Measurements from ENCODE around the gene HBEGF.

HBEGF gene

GRCh38 chr5:140383300-140383699, 36.9 kb upstream of the HBEGF start:
- Histone ChIP-seq H3K4me3 (ENCODE audit: low read depth, low read length) (no peak overlapping the region), H3K27me3 (ENCODE audit: insufficient read depth, low read depth, severe bottlenecking) (no peaks in the 10 kb centered on the region), H3K36me3 (no peaks in the 10 kb centered on the region), H3K27ac (no peak overlapping the region), H3K9me3 (ENCODE audit: severe bottlenecking) (no peaks in the 10 kb centered on the region)
- no peak for DNase-seq
- no peak for TF ChIP-seq CTCF (IDR thresholded peaks at IDR 0.05; ENCODE audit: low read depth, low read length)

- no peak for DNase-seq
- H3K36me3 ChIP-seq = no peaks in the 10 kb centered on the region
- no peak overlapping the region for H3K27ac ChIP-seq
- H3K4me3 ChIP-seq (ENCODE audit: low read depth, low read length) = no peak overlapping the region
- H3K9me3 ChIP-seq (ENCODE audit: severe bottlenecking) = no peaks in the 10 kb centered on the region
- TF ChIP-seq CTCF (IDR thresholded peaks at IDR 0.05; ENCODE audit: low read depth, low read length) = no peak
- no peaks in the 10 kb centered on the region for H3K27me3 ChIP-seq (ENCODE audit: insufficient read depth, low read depth, severe bottlenecking)
Observed at GRCh38 chr5:140382866-140383265, 36.5 kb upstream of the HBEGF start.

- DNase-seq = no peak
Observed at GRCh38 chr5:140381972-140382371, 35.6 kb upstream of the HBEGF start.

GRCh38 chr5:140381351-140381750, 34.9 kb upstream of the HBEGF start:
- TF ChIP-seq CTCF (IDR thresholded peaks at IDR 0.05; ENCODE audit: low read depth, low read length) = no peak

More at GRCh38 chr5:140381972-140382371, 35.6 kb upstream of the HBEGF start:
- no peak overlapping the region for H3K27ac ChIP-seq
- H3K36me3 ChIP-seq = no peaks in the 10 kb centered on the region
- no peaks in the 10 kb centered on the region for H3K9me3 ChIP-seq (ENCODE audit: severe bottlenecking)
- H3K27me3 ChIP-seq (ENCODE audit: insufficient read depth, low read depth, severe bottlenecking) = no peaks in the 10 kb centered on the region
- no peak overlapping the region for H3K4me3 ChIP-seq (ENCODE audit: low read depth, low read length)
- no peak for TF ChIP-seq CTCF (IDR thresholded peaks at IDR 0.05; ENCODE audit: low read depth, low read length)

GRCh38 chr5:140372971-140373487, 26.6 kb upstream of the HBEGF start:
- TF ChIP-seq CTCF (IDR thresholded peaks at IDR 0.05; ENCODE audit: low read depth, low read length) = peak; percentile 82
- H3K27me3 ChIP-seq (ENCODE audit: insufficient read depth, low read depth, severe bottlenecking) = no peaks in the 10 kb centered on the region
- DNase-seq = peak; percentile 82
- no peaks in the 10 kb centered on the region for H3K9me3 ChIP-seq (ENCODE audit: severe bottlenecking)
- H3K27ac ChIP-seq = no peak overlapping the region
- H3K4me3 ChIP-seq (ENCODE audit: low read depth, low read length) = no peak overlapping the region
- H3K36me3 ChIP-seq = no peaks in the 10 kb centered on the region

More at GRCh38 chr5:140381351-140381750, 34.9 kb upstream of the HBEGF start:
- Histone ChIP-seq H3K4me3 (ENCODE audit: low read depth, low read length) (no peak overlapping the region), H3K9me3 (ENCODE audit: severe bottlenecking) (no peaks in the 10 kb centered on the region), H3K36me3 (no peaks in the 10 kb centered on the region), H3K27ac (no peak overlapping the region), H3K27me3 (ENCODE audit: insufficient read depth, low read depth, severe bottlenecking) (no peaks in the 10 kb centered on the region)
- DNase-seq = no peak

Data from WERI-Rb-1 (cell line).